Spleen (tissue), 7 donors: Measurements from ENCODE around the gene DHCR7.

Experiments used
- CTCF ChIP-seq, 11 experiments: fragments of 200-600 bp in 7 of 11; fragments of 450-650 bp in 4 of 11; sonication (generic) in 4 of 11; IDR thresholded peaks in 8 of 11; conservative IDR thresholded peaks in 3 of 11; 1 replicate in 7 of 11; 2 replicates in 4 of 11; pipeline versions ENCODE4 v1.4.0 to v1.8.0; 2016 to 2021; ENCODE audit warnings: antibody characterized with exemption in 11 of 11, inconsistent platforms in 4 of 11, mild to moderate bottlenecking in 1 of 11
- POLR2A ChIP-seq, 3 donors: fragments of 450-650 bp; IDR thresholded peaks; one replicate each; pipeline ENCODE4 v1.5.1; 2017; ENCODE audit warnings: antibody characterized with exemption in 3 of 3, mild to moderate bottlenecking in 1 of 3
- POLR2AphosphoS5 ChIP-seq, 3 donors: sonication (generic); formaldehyde crosslinking; IDR thresholded peaks; one replicate each; pipeline ENCODE4 v1.5.1; 2017; ENCODE audit warnings: antibody characterized with exemption in 3 of 3
- donor health status: DM: no; HTN: no; CAD: no; lungs with moderate emphysema.
- donor health status: DM: no; HTN: no; CAD: no.
- donor health status: DM: no; HTN: no; CAD: no.

GRCh38 chr11:71391352-71391751 lies 56.8 kb downstream of the DHCR7 start:
- TF ChIP-seq CTCF (IDR thresholded peaks at IDR 0.05 in 8 of 11, conservative IDR thresholded peaks at IDR 0.05 in 3 of 11) (no peak), POLR2AphosphoS5 (IDR thresholded peaks at IDR 0.05) (no peak), POLR2A (IDR thresholded peaks at IDR 0.05) (no peak)
